Peyer's patch (tissue), 4 donors: ENCODE data around the gene STAT5B. TPM values are rescaled to one million over a fixed set of nuclear protein-coding genes. Genes with fewer than 3 reads are reported as not detected.
"Not testable (repeated sequence)": the region's sequence is repeated elsewhere in the genome, so short reads cannot be mapped to it uniquely, and the experiment has no call there.

Experiments
- DNase-seq, 3 donors: peaks; one replicate each; pipeline ENCODE4 v3.0.0-alpha.2; 2017 to 2019
- H3K27ac ChIP-seq, 4 donors: fragments of 200-600 bp; sonication (generic); one replicate each; pipeline ENCODE4 v1.5.1; 2016 to 2019
- H3K27me3 ChIP-seq, 2 donors: fragments of 200-600 bp; sonication (generic); one replicate each; pipeline ENCODE4 v1.5.1; 2019
- H3K36me3 ChIP-seq, 3 donors: fragments of 200-600 bp; sonication (generic); one replicate each; pipeline ENCODE4 v1.5.1; 2016 to 2019
- H3K4me1 ChIP-seq, 4 donors: fragments of 200-600 bp; sonication (generic); one replicate each; pipeline ENCODE4 v1.5.1; 2016 to 2019
- H3K4me3 ChIP-seq, 4 donors: fragments of 200-600 bp; sonication (generic); 1 replicate in 3 of 4; 2 replicates in 1 of 4; pipeline ENCODE4 v1.5.1; 2016 to 2019; ENCODE audit warnings: mild to moderate bottlenecking in 1 of 4
- H3K9me3 ChIP-seq, 4 donors: fragments of 200-600 bp; sonication (generic); one replicate each; pipeline ENCODE4 v1.5.1; 2016 to 2019; ENCODE audit warnings: mild to moderate bottlenecking in 1 of 4
- POLR2A ChIP-seq, 2 donors: fragments of 450-650 bp; IDR thresholded peaks; one replicate each; pipeline ENCODE4 v1.5.1; 2017; ENCODE audit warnings: antibody characterized with exemption in 2 of 2, mild to moderate bottlenecking in 2 of 2, moderate library complexity in 2 of 2
- total RNA-seq, 4 donors: library from RNA; depleted of rRNA; stranded (reverse); fragments of >200 nt; gene quantifications; one replicate each; pipeline ENCODE4 v1.1.0, GENCODE V29; 2016
- TF ChIP-seq, protein P1 (sequence below), 6 experiments: fragments of 450-650 bp in 4 of 6; fragments of 200-600 bp in 2 of 6; sonication (generic) in 1 of 6; IDR thresholded peaks; one replicate each; pipeline ENCODE4 v1.5.1; 2017 to 2019; ENCODE audit warnings: antibody characterized with exemption in 6 of 6, mild to moderate bottlenecking in 3 of 6, moderate library complexity in 1 of 6

The STAT5B gene
- total RNA-seq, 4 donors from 2014 or later = 36.3 to 128 (median 68.1) TPM

DNA sequence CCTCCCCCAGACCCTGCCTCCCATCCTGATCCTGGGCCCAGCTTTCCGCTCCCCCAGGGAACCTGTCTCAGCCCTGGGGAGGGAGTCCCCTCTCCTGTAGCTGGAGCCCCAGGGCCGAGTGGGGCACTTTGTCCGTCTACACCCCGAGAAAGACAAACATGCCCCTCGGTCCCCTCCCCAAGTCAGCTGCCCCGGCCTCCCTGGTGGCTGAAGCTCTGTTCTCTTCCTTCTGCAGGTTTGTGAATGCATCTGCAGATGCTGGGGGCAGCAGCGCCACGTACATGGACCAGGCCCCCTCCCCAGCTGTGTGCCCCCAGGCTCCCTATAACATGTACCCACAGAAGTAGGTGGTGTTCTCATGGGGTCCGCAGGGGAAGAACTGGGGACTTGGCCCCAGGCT lies 33.0 kb upstream of the STAT5B start:
- TF ChIP-seq, protein P1, sequence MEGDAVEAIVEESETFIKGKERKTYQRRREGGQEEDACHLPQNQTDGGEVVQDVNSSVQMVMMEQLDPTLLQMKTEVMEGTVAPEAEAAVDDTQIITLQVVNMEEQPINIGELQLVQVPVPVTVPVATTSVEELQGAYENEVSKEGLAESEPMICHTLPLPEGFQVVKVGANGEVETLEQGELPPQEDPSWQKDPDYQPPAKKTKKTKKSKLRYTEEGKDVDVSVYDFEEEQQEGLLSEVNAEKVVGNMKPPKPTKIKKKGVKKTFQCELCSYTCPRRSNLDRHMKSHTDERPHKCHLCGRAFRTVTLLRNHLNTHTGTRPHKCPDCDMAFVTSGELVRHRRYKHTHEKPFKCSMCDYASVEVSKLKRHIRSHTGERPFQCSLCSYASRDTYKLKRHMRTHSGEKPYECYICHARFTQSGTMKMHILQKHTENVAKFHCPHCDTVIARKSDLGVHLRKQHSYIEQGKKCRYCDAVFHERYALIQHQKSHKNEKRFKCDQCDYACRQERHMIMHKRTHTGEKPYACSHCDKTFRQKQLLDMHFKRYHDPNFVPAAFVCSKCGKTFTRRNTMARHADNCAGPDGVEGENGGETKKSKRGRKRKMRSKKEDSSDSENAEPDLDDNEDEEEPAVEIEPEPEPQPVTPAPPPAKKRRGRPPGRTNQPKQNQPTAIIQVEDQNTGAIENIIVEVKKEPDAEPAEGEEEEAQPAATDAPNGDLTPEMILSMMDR (IDR thresholded peaks at IDR 0.05) = no peak
- Histone ChIP-seq H3K36me3 (peaks cover 0 to 57% (median 0%) of the 10 kb centered on the region in 3 donors), H3K27me3 (no peaks in the 10 kb centered on the region), H3K27ac (no peak overlapping the region), H3K9me3 (no peaks in the 10 kb centered on the region), H3K4me1 (peaks cover 0 to 24% (median 18%) of the 10 kb centered on the region in 4 donors), H3K4me3 (no peak overlapping the region)
- no peak for DNase-seq

- H3K36me3 ChIP-seq = peaks cover 0 to 57% (median 0%) of the 10 kb centered on the region in 3 donors
- no peaks in the 10 kb centered on the region for H3K9me3 ChIP-seq
- H3K4me1 ChIP-seq = peaks cover 0 to 21% (median 13%) of the 10 kb centered on the region in 4 donors
- H3K4me3 ChIP-seq = no peak overlapping the region
- no peak overlapping the region for H3K27ac ChIP-seq
- DNase-seq = no peak
- H3K27me3 ChIP-seq = no peaks in the 10 kb centered on the region
- TF ChIP-seq, protein P1 (IDR thresholded peaks at IDR 0.05) = no peak
- TF ChIP-seq POLR2A (IDR thresholded peaks at IDR 0.05) = no peak
Observed at GRCh38 chr17:42308446-42308845, 32.3 kb upstream of the STAT5B start.

DNA sequence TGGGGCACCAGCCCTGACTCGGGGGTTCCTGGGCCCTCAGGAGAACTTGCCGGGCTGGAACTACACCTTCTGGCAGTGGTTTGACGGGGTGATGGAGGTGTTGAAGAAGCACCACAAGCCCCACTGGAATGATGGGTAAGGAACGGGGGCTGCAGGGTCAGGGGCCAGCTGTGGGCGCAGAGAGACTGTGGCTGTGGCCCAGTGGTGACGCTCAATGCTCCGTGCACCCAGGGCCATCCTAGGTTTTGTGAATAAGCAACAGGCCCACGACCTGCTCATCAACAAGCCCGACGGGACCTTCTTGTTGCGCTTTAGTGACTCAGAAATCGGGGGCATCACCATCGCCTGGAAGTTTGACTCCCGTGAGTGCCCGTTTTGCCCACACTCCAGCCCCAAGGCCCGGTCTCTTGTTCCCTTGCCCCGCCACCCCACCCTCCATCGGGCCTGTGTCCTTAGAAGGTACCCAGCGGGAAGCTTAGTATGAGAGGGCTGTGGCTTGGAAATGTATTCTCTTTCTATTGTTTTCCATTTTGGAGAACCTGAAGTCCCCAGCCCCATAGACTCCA lies 31.3 kb upstream of the STAT5B start:
- Histone ChIP-seq H3K9me3 (no peaks in the 10 kb centered on the region), H3K4me3 (no peak overlapping the region), H3K36me3 (peaks cover 0 to 59% (median 0%) of the 10 kb centered on the region in 3 donors), H3K27ac (no peak overlapping the region), H3K27me3 (no peaks in the 10 kb centered on the region), H3K4me1 (peaks cover 0 to 15% (median 7%) of the 10 kb centered on the region in 4 donors)
- TF ChIP-seq, protein P1 (IDR thresholded peaks at IDR 0.05) = no peak
- no peak for TF ChIP-seq POLR2A (IDR thresholded peaks at IDR 0.05)
- DNase-seq = no peak

- TF ChIP-seq, protein P1 (IDR thresholded peaks at IDR 0.05) = no peak
- TF ChIP-seq POLR2A (IDR thresholded peaks at IDR 0.05) = no peak
- peaks cover 0 to 8% (median 0%) of the 10 kb centered on the region in 4 donors for H3K4me1 ChIP-seq
- no peak overlapping the region for H3K4me3 ChIP-seq
- DNase-seq = no peak
- H3K9me3 ChIP-seq = no peaks in the 10 kb centered on the region
- H3K36me3 ChIP-seq = peaks cover 0 to 70% (median 0%) of the 10 kb centered on the region in 3 donors
- no peaks in the 10 kb centered on the region for H3K27me3 ChIP-seq
- H3K27ac ChIP-seq = no peak overlapping the region
Observed at GRCh38 chr17:42306385-42306667, 30.1 kb upstream of the STAT5B start.

DNA sequence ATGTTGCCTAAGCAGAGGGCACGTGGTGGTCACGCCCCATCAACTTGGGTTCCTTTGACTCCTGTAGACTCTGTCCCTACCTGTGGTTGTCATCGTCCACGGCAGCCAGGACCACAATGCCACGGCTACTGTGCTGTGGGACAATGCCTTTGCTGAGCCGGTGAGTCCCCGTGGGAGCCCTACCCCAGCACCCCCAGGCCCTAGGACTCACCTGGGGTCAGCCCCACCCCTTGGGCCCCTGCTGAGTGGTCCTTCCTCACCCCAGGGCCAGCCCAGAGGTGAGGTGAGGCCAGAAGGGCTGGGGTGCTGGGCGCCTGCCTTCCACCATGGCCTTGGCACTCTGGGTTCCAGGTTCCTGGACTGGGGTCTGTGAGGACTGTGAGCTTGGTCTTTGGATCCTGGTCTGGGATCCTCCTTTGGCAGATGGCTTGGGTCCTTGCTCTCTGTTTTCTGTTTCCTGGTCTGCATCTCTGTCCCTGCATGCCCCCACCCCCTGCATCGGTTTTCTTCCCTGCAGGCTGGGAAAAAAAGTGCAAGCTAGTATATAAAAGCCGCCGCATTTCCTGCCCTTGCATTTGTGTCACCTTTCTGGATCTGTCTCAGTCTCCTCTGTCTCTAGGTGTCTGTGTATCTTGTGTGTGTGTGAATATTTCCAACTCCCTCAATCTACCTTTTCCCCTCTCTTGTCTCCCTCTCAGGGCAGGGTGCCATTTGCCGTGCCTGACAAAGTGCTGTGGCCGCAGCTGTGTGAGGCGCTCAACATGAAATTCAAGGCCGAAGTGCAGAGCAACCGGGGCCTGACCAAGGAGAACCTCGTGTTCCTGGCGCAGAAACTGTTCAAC lies 29.6 kb upstream of the STAT5B start:
- Histone ChIP-seq H3K27ac (no peak overlapping the region), H3K4me3 (no peak overlapping the region), H3K4me1 (peaks cover 0 to 3% (median 0%) of the 10 kb centered on the region in 4 donors), H3K36me3 (peaks cover 0 to 75% (median 0%) of the 10 kb centered on the region in 3 donors), H3K27me3 (no peaks in the 10 kb centered on the region), H3K9me3 (no peaks in the 10 kb centered on the region)
- TF ChIP-seq, protein P1 (IDR thresholded peaks at IDR 0.05) = no peak
- TF ChIP-seq POLR2A (IDR thresholded peaks at IDR 0.05) = no peak
- no peak for DNase-seq

DNA sequence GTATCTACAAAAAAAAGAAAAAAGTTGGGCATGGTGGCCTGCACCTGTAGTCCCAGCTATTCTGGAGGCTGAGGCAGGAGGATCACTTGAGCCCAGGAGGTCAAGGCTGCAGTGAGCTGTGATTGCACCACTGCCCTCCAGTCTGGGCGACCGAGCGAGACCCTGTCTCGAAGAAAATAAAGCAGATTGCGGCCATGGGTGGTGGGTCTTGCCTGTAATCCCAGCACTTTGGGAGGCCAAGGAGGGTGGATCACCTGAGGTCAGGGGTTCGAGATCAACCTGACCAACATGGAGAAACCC lies 28.8 kb upstream of the STAT5B start:
- H3K36me3 ChIP-seq = peaks cover 0 to 76% (median 0%) of the 10 kb centered on the region in 3 donors
- H3K9me3 ChIP-seq, H3K4me1 ChIP-seq, DNase-seq, H3K27ac ChIP-seq, H3K4me3 ChIP-seq, H3K27me3 ChIP-seq: not testable (repeated sequence)
